Stimulated activated memory B cell treated with anti-CD40 and anti-IgM and Interleukin-4, amounts not matched to agents 10 μg/mL and 1 μg/mL and 100 μg/mL, for 72 hours (primary cell): ENCODE results near the gene PAX1.

Experiments
- ATAC-seq: fragments of 150-1000 bp; cut with Tn5 transposase; 2 replicates; pipeline ENCODE4 v1.10.0; 2021
- H3K27ac Mint-ChIP-seq: one replicate; pipeline ENCODE4 v1.8.0; 2022; ENCODE audit warnings: mild to moderate bottlenecking, mixed read lengths
- H3K27me3 Mint-ChIP-seq: one replicate; pipeline ENCODE4 v1.8.0; 2022; ENCODE audit warnings: mixed read lengths
- H3K36me3 Mint-ChIP-seq: one replicate; pipeline ENCODE4 v1.8.0; 2022; ENCODE audit warnings: mixed read lengths
- H3K4me1 Mint-ChIP-seq: one replicate; pipeline ENCODE4 v1.8.0; 2022; ENCODE audit warnings: mixed read lengths
- H3K4me3 Mint-ChIP-seq: one replicate; pipeline ENCODE4 v1.8.0; 2022; ENCODE audit warnings: mild to moderate bottlenecking, moderate library complexity, mixed read lengths
- H3K9me3 Mint-ChIP-seq: one replicate; pipeline ENCODE4 v1.8.0; 2022; ENCODE audit warnings: mixed read lengths

PAX1 gene

DNA sequence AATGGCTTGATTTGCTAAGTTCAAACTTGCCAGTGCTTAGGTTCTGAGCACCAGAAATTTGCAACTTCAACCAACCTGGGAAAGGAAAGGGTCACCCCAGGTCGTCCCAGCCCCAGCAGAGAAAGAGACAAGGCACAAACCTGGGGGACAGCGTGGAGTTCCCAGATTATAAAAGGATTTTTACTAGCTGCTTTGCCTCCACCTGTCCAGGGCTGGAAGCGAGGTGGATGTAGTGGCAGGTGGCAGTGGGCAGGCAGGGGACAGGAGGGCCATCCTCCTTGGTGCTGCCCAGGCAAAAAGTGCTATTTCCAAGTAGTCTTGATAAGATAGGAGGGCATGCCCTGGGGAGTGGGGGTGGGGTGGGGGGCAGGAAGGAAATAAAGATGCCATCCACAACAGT lies 4.9 kb downstream of the PAX1 start:
- Mint-ChIP-seq H3K9me3 (peaks cover 4% of the 10 kb centered on the region), H3K27me3 (peaks cover 80% of the 10 kb centered on the region)

GRCh38 chr20:21710863-21711431 lies 5.5 kb downstream of the PAX1 start:
- Mint-ChIP-seq H3K9me3 (peaks cover 4% of the 10 kb centered on the region), H3K4me3 (no peak overlapping the region), H3K4me1 (no peaks in the 10 kb centered on the region), H3K36me3 (no peaks in the 10 kb centered on the region), H3K27me3 (peaks cover 83% of the 10 kb centered on the region), H3K27ac (no peak overlapping the region)
- no peak for ATAC-seq

More for the DNA sequence above, 4.9 kb downstream of the PAX1 start:
- no peak for ATAC-seq
- Mint-ChIP-seq H3K4me3 (no peak overlapping the region), H3K4me1 (no peaks in the 10 kb centered on the region), H3K27ac (no peak overlapping the region), H3K36me3 (no peaks in the 10 kb centered on the region)

DNA sequence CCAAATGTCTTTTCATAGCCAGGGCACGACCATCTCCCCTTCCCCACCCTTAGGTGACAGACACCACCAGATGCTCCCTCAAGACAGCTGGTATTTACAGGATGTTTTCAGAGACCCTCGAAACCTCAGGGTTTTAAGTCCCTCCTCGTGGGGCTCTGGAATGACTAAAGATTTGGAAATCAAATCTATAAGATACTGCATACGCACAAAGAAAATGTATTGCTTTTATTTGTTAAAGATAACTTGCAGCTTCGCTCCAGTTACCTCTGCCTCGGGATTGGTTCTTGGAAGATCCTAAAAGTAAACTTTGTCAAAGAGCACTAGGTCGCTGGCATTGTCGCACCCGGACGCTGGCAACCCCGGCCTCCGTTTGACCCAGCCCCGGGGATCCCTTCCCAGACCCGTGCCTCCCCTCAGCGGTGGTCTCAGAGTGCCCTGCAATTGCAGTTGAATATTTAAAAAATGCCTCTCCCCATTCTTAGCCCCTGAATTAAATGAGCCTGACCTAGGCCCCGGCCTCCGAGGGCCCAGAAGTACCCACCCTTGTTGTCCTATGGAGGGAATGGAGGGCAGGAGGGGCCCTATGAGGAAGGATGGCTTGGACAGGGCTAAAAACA lies 7.1 kb downstream of the PAX1 start:
- no peak for ATAC-seq
- Mint-ChIP-seq H3K4me3 (no peak overlapping the region), H3K27ac (no peak overlapping the region), H3K27me3 (peaks cover 80% of the 10 kb centered on the region), H3K4me1 (no peaks in the 10 kb centered on the region), H3K36me3 (no peaks in the 10 kb centered on the region), H3K9me3 (peaks cover 4% of the 10 kb centered on the region)

- H3K36me3 Mint-ChIP-seq = no peaks in the 10 kb centered on the region
- no peak overlapping the region for H3K4me3 Mint-ChIP-seq
- ATAC-seq = no peak
- no peak overlapping the region for H3K27ac Mint-ChIP-seq
- H3K9me3 Mint-ChIP-seq = peaks cover 4% of the 10 kb centered on the region
- no peaks in the 10 kb centered on the region for H3K4me1 Mint-ChIP-seq
- peaks cover 71% of the 10 kb centered on the region for H3K27me3 Mint-ChIP-seq
Measured at GRCh38 chr20:21713470-21713869, 8.0 kb downstream of the PAX1 start.

DNA sequence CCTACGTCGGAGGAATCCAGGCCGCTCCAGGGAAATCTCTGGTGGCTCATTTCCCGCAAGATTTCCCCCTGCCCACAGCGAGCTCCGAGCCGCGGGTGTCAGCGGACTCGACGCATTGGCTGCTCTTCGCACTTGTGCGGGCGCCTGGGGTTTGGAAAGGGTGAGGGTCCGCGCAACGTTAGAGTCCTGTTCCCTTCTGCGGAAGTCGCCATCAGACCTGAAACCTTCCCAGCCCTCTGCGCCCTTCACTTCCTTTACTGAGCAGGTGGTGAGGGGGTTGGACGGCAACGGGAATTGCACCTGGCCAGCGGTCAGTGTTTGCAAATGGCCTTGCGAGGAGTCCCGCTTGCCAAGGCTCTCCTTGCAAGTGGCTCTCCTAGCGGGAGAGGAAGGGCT lies 8.4 kb downstream of the PAX1 start:
- no peaks in the 10 kb centered on the region for H3K36me3 Mint-ChIP-seq

DNA sequence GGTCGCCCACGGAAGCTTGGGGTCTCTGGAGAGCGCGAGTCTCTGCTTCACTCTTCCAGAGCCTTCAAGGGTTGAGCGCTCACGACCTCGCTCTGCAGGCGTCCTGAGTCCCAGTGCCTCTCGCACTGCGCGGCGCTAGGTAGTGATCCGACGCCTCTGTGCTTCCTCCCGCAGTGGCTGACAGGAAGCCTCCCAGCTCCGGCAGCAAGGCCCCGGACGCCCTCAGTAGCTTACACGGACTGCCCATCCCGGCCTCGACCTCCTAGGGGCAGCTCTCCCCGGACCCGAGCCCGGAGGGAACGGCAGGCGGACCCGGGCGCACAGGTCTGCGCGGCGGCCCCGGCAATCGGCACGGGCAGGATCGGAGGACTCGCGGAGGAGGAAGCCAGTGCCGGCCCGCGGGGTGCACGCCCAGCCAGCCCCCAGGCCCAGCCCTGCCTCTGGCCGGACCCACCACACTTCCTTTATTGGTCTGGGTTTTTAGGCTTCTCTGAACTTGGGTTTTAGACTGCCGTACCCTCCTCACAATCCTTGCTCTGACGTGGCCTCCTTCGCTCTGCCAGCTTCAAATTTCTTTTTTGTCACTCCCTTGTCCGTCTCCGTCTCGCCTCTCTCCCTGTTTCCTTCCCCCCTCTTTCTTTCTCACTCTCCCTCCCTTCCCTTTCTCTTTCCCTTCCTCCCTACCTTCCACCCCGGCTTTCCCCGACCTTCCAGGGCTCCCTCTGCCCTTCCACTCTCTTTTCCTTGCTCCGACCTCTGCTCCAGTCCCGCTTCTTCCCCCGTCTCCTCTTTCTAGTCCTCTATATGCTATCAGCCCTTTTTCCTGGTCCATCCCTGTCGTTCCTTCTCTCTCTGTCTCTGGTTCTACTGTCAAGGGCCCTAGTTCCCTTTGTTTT lies 9.1 kb downstream of the PAX1 start:
- Mint-ChIP-seq H3K36me3 (no peaks in the 10 kb centered on the region), H3K4me1 (no peaks in the 10 kb centered on the region), H3K9me3 (peaks cover 4% of the 10 kb centered on the region), H3K4me3 (no peak overlapping the region), H3K27me3 (peaks cover 60% of the 10 kb centered on the region), H3K27ac (no peak overlapping the region)
- ATAC-seq = no peak

More for the DNA sequence above, 8.4 kb downstream of the PAX1 start:
- Mint-ChIP-seq H3K4me1 (no peaks in the 10 kb centered on the region), H3K9me3 (peaks cover 4% of the 10 kb centered on the region), H3K27ac (no peak overlapping the region), H3K4me3 (no peak overlapping the region), H3K27me3 (peaks cover 66% of the 10 kb centered on the region)
- no peak for ATAC-seq

DNA sequence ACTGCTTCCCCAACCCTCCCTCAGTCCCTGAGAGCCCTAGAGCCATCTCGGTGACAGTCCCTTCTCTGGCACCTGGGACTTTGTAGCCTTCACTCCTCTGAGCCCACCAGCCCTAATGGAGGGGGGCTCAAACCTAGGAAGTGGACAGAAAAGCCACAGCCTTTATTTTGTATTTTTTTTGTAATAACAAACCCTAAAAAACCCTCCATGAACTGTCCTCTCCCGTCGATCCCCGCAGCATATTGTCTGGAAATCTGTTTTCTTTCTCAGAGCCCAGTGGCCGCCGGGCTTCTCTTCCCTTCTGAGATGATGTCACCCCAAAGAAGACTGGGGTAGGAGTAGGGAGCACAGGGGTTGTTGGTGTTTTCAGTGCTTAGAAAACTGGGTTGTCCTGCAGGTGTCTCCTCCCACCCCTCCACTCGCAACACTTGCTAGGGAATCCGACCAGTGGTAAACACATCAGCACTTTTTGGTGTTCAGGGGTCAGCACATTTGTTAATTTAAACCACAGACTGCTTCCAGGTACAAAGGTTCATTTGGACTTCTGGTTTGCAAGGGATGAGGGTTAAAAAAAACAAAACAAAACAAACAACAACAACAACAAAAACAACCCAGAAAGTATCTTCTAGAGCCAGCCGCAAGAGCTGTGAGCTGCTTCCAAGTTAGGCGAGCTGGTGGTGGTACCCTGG lies 9.9 kb downstream of the PAX1 start:
- no peak overlapping the region for H3K27ac Mint-ChIP-seq
- ATAC-seq = no peak
- H3K9me3 Mint-ChIP-seq = peaks cover 4% of the 10 kb centered on the region
- no peaks in the 10 kb centered on the region for H3K36me3 Mint-ChIP-seq
- no peak overlapping the region for H3K4me3 Mint-ChIP-seq
- no peaks in the 10 kb centered on the region for H3K4me1 Mint-ChIP-seq
- H3K27me3 Mint-ChIP-seq = peaks cover 52% of the 10 kb centered on the region

GRCh38 chr20:21719592-21720214 lies 14.2 kb downstream of the PAX1 start:
- H3K27ac Mint-ChIP-seq = no peak overlapping the region
- no peaks in the 10 kb centered on the region for H3K36me3 Mint-ChIP-seq
- H3K4me1 Mint-ChIP-seq = no peaks in the 10 kb centered on the region
- no peak for ATAC-seq
- peaks cover 4% of the 10 kb centered on the region for H3K9me3 Mint-ChIP-seq
- H3K27me3 Mint-ChIP-seq = peaks cover 26% of the 10 kb centered on the region
- no peak overlapping the region for H3K4me3 Mint-ChIP-seq

DNA sequence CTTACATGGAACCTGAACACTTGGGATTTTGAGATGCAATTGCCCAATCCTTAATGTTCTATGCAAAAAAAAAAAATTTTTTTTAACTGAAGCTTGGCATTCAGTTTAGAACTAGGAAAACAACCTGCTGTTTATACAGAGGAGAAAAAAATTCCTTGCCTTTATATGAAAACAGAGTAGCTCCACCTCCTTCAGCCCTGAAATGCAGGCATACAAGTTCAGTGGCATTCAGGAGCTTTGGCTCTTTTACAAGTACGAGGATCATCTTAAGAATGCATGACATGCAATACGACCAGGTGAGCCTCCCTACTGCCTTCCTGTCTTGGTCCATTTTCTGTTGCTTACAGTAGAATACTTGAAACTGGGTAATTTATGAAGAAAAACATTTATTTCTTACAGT lies 20.4 kb downstream of the PAX1 start:
- Mint-ChIP-seq H3K27me3 (no peaks in the 10 kb centered on the region), H3K27ac (no peak overlapping the region), H3K36me3 (no peaks in the 10 kb centered on the region), H3K4me1 (no peaks in the 10 kb centered on the region), H3K9me3 (no peaks in the 10 kb centered on the region), H3K4me3 (no peak overlapping the region)
- ATAC-seq = no peak

- Mint-ChIP-seq H3K4me1 (no peaks in the 10 kb centered on the region), H3K4me3 (no peak overlapping the region), H3K27ac (no peak overlapping the region), H3K27me3 (no peaks in the 10 kb centered on the region), H3K36me3 (no peaks in the 10 kb centered on the region), H3K9me3 (no peaks in the 10 kb centered on the region)
- no peak for ATAC-seq
Measured at GRCh38 chr20:21729316-21729715, 23.9 kb downstream of the PAX1 start.

- Mint-ChIP-seq H3K36me3 (no peaks in the 10 kb centered on the region), H3K4me3 (no peak overlapping the region), H3K27me3 (no peaks in the 10 kb centered on the region), H3K9me3 (peaks cover 12% of the 10 kb centered on the region), H3K27ac (no peak overlapping the region), H3K4me1 (no peaks in the 10 kb centered on the region)
- ATAC-seq = no peak
Measured at GRCh38 chr20:21739161-21739560, 33.7 kb downstream of the PAX1 start.

DNA sequence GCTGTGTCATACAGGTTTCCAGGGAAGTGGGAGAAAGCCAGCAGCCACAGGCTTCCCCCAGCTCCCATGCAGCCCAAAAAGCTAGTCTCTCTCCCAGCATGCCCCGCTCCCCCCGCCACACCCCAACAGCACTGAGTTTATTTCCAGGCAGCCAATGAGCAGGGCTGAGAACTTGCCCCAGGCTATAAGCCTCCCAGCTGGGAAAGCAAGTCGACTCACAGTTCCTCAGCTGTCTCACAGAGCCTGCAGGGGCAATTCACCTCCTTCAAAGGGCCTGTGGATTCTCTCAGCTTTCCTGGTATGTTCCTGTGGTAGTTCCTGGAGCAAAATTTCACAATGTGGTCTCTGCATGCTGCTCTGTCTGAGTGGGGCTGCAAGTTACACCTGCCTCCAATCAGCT lies 34.2 kb downstream of the PAX1 start:
- Mint-ChIP-seq H3K9me3 (peaks cover 12% of the 10 kb centered on the region), H3K4me3 (no peak overlapping the region), H3K27ac (no peak overlapping the region), H3K36me3 (no peaks in the 10 kb centered on the region), H3K27me3 (no peaks in the 10 kb centered on the region), H3K4me1 (no peaks in the 10 kb centered on the region)
- no peak for ATAC-seq

DNA sequence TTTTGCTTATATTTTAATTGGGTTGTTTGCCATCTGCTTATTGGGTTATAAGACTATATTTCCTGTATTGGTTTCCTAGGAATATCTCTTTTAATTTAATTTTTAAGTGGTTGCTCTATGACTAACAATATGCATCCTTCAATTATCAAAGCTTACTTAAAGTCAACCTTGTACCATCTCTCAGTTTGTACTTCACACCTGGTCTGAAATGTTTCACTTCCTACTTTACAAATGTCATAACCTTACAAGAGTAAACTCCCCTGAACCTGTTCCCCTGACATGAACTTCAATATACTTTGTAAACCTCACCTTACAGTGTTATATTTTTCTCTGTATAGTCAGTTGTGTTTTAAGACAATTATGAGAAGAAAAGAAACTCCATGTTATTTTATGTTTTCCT lies 35.8 kb downstream of the PAX1 start:
- ATAC-seq = no peak
- H3K27me3 Mint-ChIP-seq = no peaks in the 10 kb centered on the region
- no peak overlapping the region for H3K4me3 Mint-ChIP-seq
- no peak overlapping the region for H3K27ac Mint-ChIP-seq
- peaks cover 12% of the 10 kb centered on the region for H3K9me3 Mint-ChIP-seq
- H3K36me3 Mint-ChIP-seq = no peaks in the 10 kb centered on the region
- H3K4me1 Mint-ChIP-seq = no peaks in the 10 kb centered on the region

DNA sequence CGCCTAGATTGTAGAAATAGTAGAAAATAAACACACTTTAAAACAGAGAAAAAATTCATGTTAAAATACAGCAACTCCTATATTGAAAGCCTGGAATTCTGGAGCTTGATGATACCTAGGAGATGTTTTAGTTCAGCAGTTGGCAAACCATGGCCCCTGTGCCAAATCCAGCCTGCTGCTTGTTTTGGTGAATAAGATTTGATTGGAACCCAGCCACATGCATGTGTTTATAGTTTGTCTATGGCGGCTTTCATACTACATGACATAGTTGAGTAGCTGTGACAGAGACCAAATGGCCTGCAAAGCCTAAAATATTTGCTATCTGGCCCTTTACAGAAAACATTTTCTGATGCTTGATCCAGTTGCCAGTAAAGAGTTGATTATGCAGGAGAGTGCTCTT lies 57.2 kb downstream of the PAX1 start:
- H3K4me3 Mint-ChIP-seq = no peak overlapping the region
- no peak for ATAC-seq
- no peaks in the 10 kb centered on the region for H3K9me3 Mint-ChIP-seq
- H3K27me3 Mint-ChIP-seq = no peaks in the 10 kb centered on the region
- no peaks in the 10 kb centered on the region for H3K36me3 Mint-ChIP-seq
- no peak overlapping the region for H3K27ac Mint-ChIP-seq
- H3K4me1 Mint-ChIP-seq = no peaks in the 10 kb centered on the region

GRCh38 chr20:21767200-21767738 lies 61.8 kb downstream of the PAX1 start:
- H3K4me3 Mint-ChIP-seq = no peak overlapping the region
- no peak overlapping the region for H3K27ac Mint-ChIP-seq
- no peaks in the 10 kb centered on the region for H3K27me3 Mint-ChIP-seq
- no peak for ATAC-seq
- no peaks in the 10 kb centered on the region for H3K36me3 Mint-ChIP-seq
- peaks cover 2% of the 10 kb centered on the region for H3K9me3 Mint-ChIP-seq
- no peaks in the 10 kb centered on the region for H3K4me1 Mint-ChIP-seq
